Activated gamma-delta T cell (primary cell): Measurements from ENCODE around the gene SPRR3.
"Not testable (repeated sequence)": the region's sequence is repeated elsewhere in the genome, so short reads cannot be mapped to it uniquely, and the experiment has no call there.

Experiments
- DNase-seq: peaks from one replicate; lab custom pipeline; 2025; lab: John Stamatoyannopoulos, UW

The SPRR3 gene

DNA sequence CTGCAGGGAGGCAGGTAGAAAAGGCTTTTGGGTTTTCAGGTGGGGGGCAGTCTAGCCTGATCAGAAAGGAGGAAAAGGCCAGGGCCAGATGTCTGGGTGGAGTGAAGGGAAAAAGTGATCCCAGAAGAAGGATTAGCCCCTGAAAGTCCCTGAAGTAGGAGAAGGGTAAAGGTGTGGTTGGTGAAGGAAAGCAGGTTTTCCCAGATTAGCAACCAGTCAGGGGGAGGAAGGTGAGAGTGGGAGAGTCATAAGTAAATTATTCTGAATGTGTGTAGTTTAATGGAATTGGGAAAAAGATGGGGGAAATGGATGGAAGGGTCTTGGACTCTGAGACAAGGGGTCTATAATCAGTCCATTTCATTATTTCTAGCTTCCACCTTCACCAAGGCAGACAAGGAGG, 18.3 kb upstream of the SPRR3 start:
- DNase-seq = no peak

DNA sequence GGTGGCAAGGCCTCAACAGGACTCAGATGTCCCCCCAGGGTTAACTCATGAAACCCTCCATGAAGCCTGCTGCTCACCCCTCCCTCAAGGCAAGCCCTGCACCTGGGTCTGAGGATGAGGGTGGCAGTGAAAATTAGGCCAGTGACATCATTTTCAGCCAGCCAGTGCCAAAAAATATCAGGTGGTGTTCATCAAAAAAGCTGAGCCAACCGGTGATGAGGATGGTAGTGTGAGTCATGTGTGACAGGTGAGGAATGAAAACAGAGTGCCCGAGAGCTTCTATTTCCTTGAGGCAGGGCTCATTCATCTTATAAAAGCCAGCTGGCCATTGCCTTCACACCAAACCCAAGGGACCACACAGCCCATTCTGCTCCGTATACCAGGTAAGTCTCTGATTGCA, 17.8 kb upstream of the SPRR3 start, which contains the start of gene SPRR1A:
TSS of gene SPRR1A (plus strand) at position 339 of the 400 bp plus-strand sequence. CDS start 1,150 bp downstream, outside the sequence.
- no peak for DNase-seq

DNA sequence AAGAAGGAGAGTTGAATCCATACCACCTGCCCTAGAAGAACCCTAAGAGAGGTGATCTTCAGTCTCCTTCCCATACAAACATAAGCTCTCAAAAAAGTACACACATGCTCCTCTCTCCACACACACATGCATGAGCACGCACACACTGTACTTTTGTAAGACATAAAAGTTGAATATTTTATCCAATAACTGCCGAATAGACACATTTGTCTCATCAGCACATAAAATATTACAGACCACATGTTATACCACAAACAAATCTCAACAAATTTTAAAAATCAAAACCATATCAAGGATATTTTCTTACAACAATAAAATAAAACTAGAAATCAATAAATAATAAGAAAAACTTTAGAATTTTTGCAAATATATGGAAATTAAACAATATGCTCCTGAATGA, 15.0 kb upstream of the SPRR3 start:
- DNase-seq = no peak

DNA sequence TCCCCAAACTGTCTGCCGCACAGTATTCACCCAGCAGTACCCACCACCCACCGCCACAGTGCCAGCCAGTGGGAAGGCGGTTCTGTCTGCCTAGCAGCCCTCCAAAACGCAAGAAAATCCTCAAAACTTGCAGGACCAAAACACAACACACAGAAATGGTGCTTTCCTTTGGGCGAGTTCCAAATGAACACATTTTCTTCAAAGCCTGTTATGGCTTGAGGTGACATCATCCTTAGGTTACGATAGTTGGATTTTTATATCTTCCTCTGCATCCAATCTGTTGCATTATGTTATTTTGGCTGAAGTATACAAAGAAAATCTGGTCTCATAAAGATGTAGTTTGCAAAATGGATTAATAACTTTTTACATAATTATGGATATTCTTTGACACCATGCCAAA, 8.4 kb upstream of the SPRR3 start:
- DNase-seq = no peak

DNA sequence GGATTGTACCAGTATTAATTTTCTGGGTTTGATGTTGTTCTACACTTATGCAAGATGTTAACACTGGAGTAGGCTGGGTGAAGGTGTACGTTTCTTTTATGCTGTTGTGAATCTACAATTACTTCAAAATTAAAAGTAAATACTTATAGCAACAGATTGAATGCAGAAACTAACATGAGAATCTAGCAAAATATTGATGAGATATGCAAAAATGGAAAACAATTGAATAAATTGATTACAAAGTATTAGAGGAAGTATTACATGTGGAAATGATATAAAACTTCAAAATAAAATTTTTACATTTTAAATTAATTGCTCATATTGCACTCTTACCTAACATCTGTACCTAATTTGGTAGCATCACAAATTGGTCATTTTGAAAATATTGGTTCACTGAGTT, 5.7 kb upstream of the SPRR3 start:
- no peak for DNase-seq

DNA sequence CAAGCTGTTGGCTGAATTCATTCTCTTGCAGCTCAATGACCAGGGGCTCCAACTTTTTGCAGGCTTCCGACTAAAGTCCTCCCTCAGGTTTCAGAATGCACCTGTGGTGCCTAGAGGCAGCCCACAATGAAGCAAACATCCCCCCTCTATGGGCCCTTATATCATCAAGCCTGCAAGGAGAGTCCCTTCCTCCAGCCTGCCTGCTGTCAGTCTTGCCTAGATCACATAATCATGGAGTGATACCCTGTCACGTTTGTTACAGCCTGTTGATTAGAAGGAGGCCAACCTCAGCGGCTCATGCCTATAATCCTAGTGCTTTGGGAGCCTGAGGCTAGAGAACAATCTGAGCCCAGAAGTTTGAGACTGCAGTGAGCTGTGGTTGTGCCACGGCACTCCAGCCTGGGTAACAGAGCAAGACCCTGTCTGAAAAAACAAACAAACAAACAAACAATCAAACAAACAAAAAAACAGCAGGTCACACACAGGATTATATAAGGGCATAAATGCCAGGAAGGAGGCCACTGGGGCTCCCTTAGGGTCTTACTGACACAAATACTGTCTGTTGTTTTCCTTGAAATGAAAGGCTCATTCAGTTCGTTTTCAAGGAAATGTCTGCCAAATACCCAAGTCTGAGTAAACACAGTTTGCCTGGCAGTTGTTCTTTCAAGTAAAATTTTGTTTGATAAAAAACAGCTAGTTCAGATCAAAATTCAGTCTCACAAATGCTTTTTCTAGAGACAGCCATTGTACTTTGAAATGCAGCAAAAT, 4.7 kb upstream of the SPRR3 start:
- no peak for DNase-seq

DNA sequence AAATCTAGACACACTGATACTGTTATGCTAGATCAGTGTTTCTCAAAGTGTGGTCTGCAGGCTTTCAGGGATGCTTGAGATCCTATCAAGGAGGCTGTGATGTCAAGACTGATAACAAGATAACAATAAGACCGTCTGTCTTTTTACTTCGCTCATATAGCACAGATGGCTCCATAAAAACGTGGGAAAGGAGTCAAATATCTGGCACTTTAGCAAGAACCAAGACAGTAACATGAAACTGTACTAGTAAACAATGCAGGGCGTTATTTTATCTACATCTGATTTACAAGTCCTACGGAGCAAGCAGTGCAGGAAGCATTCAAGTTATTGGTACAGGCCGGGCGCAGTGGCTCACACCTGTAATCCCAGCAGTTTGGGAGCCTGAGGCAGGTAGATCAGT, 3.6 kb upstream of the SPRR3 start:
- DNase-seq = no peak

DNA sequence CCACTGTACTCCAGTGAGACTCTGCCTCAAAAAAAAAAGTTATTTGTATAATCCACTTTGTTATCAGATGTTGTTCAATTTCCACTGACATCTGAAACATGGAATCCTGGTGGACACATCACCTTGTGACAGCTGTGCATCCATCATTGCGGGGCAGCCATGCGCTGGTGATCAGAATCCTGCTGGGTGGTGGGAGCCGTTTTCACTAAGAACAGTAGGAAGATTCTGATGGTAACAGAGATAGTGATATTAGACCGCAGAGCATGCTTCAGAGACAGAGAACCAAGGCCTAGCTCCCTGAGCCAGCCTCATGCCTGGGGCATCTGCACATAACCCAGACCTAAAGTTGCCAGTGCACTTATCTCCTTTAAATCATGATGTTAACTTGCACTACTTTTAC, 3.1 kb upstream of the SPRR3 start:
- DNase-seq = no peak

DNA sequence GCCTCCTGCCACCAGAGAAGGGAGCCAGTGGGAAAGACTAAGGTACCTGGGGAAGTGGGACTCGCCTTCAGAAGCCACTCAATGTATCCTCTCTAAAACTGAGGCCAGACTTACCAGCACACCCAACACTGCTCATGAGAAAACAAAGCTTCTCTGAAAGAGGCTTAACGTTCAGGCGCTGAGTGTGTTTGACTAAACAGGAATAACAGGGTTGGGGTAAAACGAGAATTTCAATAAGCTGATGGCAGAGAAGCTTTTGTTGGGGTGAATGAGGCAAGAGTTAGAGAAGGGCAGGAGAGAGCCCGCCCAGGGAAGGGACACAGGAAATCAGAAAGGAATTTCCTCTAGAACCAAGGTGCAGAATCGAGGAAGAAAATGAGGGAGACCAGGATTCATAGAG, 1.7 kb upstream of the SPRR3 start:
- no peak for DNase-seq

DNA sequence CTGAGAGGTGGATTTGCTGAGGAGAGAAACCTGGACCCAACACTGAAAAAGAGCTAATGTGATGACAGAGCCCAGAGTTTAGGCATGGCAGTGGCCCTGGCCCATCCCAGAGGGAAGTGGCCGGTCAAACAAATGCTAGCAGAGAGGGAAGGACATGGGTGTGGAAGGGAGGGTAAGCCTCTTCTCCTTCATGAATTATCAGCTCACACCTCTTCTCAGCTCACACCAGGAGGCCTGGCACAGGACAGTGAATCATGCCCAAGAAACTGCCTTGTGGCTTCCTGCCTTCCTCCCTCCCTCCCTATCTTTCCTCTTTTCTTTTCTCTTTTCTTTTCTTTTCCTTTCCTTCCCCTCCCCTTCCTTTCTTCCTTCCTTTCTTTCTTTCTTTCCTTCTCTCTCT, 1.3 kb upstream of the SPRR3 start:
- DNase-seq = no peak

DNA sequence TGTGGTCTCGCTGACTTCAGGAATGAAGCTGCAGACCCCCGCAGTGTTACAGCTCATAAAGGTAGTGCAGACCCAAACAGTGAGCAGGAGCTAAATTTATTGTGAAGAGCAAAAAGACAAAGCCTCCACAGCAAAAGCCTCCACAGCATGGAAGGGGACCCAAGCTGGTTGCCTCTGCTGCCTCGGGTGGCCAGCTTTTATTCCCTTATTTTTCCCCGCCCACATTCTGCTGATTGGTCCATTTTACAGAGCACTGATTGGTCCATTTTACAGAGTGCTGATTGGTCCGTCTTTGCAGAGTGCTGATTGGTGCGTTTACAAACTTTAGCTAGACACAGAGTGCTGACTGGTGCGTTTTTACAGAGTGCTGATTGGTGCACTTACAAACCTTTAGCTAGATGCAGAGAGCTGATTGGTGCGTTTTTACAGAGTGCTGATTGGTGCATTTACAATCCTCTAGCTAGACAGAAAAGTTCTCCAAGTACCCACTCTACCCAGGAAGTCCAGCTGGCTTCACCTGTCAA, 9.7 kb downstream of the SPRR3 start:
- DNase-seq = not testable (repeated sequence)

DNA sequence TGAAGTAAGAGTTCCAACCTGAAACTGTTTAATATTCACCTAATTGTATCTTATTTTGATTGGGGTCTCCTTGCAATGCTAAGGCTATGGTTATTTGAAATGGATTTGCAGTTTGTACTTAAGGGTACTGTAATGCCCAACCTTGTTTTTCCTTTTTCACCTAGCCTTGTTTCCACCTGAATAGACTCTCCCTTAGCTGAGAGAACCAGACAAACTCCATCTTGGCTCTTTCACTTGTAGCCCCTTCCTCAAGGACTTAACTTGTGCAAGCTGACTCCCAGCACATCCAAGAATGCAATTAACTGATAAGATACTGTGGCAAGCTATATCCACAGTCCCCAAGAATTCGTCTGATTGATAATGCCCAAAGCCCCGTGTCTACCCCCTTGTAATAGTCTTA, 20.3 kb downstream of the SPRR3 start:
- DNase-seq = not testable (repeated sequence)

DNA sequence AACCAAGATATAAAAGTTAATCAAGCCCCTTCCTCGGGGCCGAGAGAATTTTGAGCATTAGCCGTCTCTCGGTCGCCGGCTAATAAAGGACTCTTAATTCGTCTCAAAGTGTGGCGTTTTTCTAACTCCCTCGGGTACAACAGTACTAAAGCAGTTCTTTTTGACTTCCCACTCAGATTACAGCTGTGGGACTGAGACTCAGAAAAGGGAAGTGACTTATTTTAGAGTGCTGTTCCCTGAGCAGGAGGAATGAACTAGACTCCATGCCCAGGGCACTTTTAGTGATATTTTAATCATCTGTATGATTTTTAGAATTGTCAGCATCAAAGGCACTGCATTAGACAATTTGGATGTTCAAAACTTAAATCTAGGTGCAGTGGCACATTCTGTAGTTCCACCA, 20.8 kb downstream of the SPRR3 start:
- not testable (repeated sequence) for DNase-seq

DNA sequence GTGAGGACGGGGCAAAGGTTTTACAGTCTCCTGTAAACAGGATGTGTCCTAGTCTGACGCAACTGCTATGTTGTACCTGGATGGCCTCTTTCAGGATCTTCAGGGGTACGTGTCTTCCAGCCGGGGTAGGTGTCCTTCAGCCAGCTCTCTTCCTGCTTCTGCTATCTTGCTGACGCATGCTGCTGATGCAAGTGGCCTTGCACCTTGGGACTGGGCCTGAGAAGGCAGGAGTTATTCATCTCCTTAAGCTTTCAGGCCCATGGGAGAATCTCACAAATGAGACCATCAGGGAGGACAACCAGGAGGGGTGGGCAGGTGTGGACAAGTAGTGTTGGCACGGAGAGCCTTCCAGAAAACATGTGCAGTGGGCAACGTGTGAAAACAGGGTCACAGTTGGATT, 21.6 kb downstream of the SPRR3 start:
- DNase-seq = no peak

DNA sequence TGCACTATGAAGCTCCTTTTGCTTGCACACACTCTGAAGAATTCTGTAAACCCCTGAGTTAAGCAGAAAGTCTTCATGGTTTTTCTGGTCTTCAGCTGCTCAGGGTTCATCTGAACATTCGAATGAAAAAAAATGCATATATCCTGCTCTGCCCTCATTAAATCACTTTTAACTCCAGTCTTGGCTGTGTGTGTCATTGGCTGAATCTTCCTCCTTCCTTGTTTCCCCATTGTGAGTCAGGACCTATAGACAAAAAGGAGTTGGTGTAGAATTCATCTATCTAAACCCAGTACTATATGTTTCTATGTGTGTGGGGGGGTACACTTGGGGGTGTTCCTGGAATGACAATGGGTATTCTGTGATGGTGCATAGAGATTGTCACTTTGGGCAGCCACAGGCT, 22.9 kb downstream of the SPRR3 start:
- DNase-seq = no peak

DNA sequence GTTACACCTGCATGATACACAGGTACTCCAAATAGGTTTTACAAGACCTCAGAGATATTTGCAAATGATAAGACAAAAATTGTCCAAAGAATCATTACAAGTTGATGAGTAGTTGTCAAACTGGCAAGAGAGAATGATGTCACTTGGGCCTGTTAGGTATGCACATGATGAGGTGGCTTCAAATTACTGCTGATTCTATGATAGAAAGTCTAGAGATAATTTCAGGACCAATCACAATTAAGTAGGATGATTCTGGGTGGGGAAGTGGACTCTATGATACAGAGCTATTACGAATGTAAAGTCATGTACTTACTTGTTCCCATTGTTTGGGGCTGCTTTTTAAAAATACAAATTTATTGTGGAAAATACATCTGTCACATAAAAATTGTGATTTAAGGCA, 24.2 kb downstream of the SPRR3 start:
- no peak for DNase-seq

DNA sequence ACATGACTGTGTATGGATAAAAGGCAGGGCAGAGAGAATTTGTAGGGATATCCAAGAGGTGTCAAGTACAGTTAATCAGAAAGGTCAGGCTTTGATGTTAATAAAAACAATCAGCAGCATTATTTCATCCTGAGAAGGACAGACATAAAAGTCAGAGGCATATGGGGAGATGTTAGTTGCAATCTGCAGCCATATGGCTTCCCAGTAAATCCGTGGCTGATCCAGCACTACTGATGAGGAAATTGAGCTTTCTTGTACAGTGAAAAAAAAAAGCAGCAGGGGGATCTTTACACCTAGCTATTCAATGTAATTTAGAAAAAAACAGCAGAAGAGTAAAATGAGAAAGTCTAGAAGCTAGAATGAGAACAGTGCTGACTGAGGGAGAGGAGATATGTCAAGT, 27.2 kb downstream of the SPRR3 start:
- no peak for DNase-seq

DNA sequence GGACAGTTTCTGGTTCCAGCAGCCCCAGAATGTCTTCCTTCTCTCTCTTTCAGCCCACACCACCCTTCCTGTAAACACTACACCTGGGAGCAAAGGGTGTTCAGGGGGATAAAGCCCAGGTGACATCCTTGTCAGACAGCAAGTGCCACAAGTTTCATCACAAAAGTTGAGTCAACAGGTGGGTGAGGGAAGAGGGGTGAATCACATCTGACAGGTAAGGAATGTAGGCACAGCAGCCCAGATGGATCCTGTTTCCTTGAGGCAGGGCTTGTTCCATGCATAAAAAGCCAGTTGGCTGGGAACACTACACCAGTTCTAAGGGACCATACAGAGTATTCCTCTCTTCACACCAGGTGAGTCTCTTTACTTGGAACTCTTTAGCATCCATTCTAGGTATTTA, 29.3 kb downstream of the SPRR3 start, which contains the start of gene SPRR1B:
TSS of gene SPRR1B (plus strand) at position 309 of the 400 bp plus-strand sequence. CDS start 1,143 bp downstream, outside the sequence.
- DNase-seq = no peak

DNA sequence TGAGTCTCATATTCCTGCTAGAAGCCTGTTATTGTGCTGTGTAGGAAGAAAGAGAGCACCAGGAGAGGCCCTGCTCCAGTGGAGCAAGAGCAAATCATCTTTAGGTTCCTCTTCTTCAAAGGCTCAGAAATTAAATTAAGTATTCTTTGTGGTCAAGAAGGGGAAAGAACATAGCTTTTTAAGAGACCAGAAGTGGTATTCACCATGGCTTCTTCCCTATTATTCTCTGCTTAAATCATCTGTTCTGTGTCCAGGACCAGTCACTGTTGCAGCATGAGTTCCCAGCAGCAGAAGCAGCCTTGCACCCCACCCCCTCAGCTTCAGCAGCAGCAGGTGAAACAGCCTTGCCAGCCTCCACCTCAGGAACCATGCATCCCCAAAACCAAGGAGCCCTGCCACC, 30.5 kb downstream of the SPRR3 start:
- no peak for DNase-seq

DNA sequence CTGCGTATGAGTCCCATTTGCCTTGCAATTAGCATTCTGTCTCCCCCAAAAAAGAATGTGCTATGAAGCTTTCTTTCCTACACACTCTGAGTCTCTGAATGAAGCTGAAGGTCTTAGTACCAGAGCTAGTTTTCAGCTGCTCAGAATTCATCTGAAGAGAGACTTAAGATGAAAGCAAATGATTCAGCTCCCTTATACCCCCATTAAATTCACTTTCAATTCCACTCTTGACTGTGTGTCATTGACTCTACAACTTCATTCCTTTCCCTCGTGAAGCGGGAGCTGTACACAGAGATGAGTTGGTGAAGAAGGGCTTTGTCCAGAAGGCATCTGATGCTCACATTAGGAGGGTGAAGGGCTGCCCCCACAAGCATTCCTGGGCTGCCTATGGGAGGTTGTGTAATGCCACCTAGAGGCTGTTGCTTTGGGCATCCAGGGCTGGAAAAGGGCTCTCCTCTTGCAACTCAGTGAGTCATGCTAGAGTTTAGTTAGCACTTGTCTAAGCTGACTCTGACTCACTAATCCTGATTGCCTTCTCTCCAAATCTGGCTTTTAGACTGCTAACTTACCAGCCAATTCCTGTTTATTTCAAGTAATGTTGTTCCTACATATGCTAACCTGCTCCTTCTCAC, 31.2 kb downstream of the SPRR3 start:
- no peak for DNase-seq

DNA sequence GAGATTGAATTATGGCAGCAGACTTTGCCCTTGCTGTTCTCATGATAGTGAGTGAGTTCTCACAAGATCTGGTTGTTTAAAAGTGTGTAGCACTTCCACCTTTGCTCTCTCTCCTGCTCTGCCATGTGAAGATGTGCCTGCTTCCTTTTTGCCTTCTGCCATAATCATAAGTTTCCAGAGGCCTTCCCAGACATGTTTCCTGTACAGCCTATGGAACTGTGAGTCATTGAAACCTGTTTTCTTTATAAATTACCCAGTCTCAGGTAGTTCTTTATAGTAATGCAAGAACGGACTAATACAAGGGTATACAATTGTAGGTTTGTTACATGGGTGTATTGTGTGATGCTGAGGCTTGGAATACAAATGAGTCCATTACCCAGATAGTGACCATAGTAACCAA, 33.7 kb downstream of the SPRR3 start:
- DNase-seq = no peak

DNA sequence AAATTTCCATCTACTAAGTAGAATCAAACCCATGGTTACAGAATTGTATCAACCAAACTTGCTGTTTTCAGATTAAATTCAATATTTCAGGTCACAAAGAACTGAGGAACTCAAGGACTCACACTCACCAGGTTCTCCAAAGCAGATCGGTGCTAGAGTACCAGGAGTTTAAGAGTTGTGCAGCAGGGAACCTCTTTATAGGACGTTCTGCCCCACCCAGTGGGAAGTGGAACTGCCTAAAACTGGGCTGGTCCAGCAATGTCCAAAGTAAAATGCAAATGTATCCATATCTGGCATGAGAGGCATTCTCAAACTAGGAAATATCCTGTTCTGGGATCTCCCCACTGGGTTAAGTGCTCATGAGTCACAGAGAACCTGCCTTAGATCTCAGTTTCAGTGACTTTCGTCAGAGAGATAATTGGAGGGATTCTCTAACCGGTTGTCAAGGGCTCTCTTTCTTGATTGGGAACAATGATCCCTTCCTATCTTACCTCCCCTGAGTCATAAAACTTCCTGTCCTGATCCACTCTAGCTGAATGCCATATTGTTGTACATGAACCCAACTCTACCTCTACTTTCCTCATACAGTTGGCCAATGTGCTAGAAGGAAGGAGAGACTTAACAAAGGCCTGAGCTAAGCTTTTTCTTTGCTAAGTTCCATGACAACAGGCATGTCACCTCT, 39.5 kb downstream of the SPRR3 start, which contains the start of gene SPRR2D:
TSS of gene SPRR2D (minus strand) at position 171 of the 682 bp plus-strand sequence. CDS start 774 bp downstream, outside the sequence.
- DNase-seq = no peak

DNA sequence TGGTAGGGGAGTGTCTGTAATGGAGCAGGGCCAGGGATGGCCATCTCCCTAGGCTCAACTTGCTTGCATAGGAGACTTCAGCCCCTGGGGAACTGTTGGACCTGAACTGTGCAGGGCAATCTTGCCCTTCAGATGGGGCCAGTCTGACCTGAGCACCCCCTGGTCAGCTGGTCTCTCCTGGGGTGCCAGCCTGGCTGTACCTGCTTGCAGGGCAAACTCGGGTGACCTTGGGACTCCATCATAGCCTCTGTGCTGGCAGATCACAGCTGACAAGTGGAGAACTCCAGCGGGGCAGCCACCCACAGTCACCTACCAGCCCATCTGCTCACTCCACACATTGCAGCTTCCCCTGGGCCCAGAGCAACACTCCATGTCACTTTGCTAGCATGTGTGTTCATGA, 47.7 kb downstream of the SPRR3 start:
- DNase-seq = no peak
